Esophagus squamous epithelium (tissue), 5 donors: ENCODE data around the gene PLD2. TPM values are rescaled to one million over a fixed set of nuclear protein-coding genes. Genes with fewer than 3 reads are reported as not detected.

Source experiments
- DNase-seq: peaks from one replicate; lab custom pipeline; 2025; lab: John Stamatoyannopoulos, UW
- H3K27ac ChIP-seq, 4 donors: fragments of 200-600 bp; sonication (generic); one replicate each; pipeline ENCODE4 v1.5.1; 2016 to 2019; ENCODE audit warnings: mild to moderate bottlenecking in 1 of 4
- H3K27me3 ChIP-seq, 4 donors: fragments of 200-600 bp; sonication (generic); 1 replicate in 3 of 4; 2 replicates in 1 of 4; pipeline versions ENCODE4 v1.5.1 to v1.6.0; 2017 to 2021; ENCODE audit warnings: antibody characterized with exemption in 1 of 4
- H3K36me3 ChIP-seq, 3 donors: fragments of 200-600 bp; sonication (generic); one replicate each; pipeline ENCODE4 v1.5.1; 2016 to 2019
- H3K4me1 ChIP-seq, 3 donors: fragments of 200-600 bp; sonication (generic); one replicate each; pipeline ENCODE4 v1.5.1; 2017 to 2019
- H3K4me3 ChIP-seq, 4 donors: fragments of 200-600 bp; sonication (generic); 1 replicate in 3 of 4; 2 replicates in 1 of 4; pipeline ENCODE4 v1.5.1; 2016 to 2019; ENCODE audit warnings: mild to moderate bottlenecking in 2 of 4, moderate library complexity in 1 of 4
- H3K9me3 ChIP-seq, 3 donors: fragments of 200-600 bp; sonication (generic); one replicate each; pipeline ENCODE4 v1.5.1; 2016 to 2019
- CTCF ChIP-seq, 6 experiments: fragments of 450-650 bp in 4 of 6; fragments of 200-600 bp in 2 of 6; sonication (generic) in 2 of 6; IDR thresholded peaks; one replicate each; pipeline ENCODE4 v1.5.1; 2016 to 2019; ENCODE audit warnings: antibody characterized with exemption in 6 of 6, mild to moderate bottlenecking in 4 of 6, moderate library complexity in 4 of 6
- POLR2A ChIP-seq, 4 donors: fragments of 450-650 bp; IDR thresholded peaks; one replicate each; pipeline ENCODE4 v1.6.1; 2017; ENCODE audit warnings: antibody characterized with exemption in 4 of 4, mild to moderate bottlenecking in 4 of 4, moderate library complexity in 3 of 4
- WGBS, 2 donors: methylation state at CpG; one replicate each; pipeline ENCODE4 v1.1.5; 2018; 5-methylcytosine and 5-hydroxymethylcytosine counted together
- intact Hi-C: fragments of 100-400 bp; cut with DNase I; formaldehyde crosslinking; loops from one replicate; pipeline ENCODE4 v1.15.0; 2022
- total RNA-seq, 4 donors: library from RNA; depleted of rRNA; stranded (reverse); fragments of >200 nt; gene quantifications; one replicate each; pipeline ENCODE4 v1.1.0, GENCODE V29; 2016
- donor health status: DM: yes; HTN: yes; CAD: no.

The PLD2 gene
- total RNA-seq, 4 donors from 2014 or later: 38.7 to 114 (median 86.7) TPM

- Histone ChIP-seq H3K9me3 (no peaks in the 10 kb centered on the region), H3K4me3 (peak overlapping the region; percentile 51 to 65 (median 56)), H3K4me1 (peaks cover 29 to 100% (median 40%) of the 10 kb centered on the region in 3 donors), H3K36me3 (peaks cover 0 to 22% (median 0%) of the 10 kb centered on the region in 3 donors), H3K27ac (peak overlapping the region; percentile 83 to 93 (median 84)), H3K27me3 (no peaks in the 10 kb centered on the region)
- intact Hi-C loops: no loop called here
- DNase-seq: no peak
- 14 to 20% methylated on average over 5 of the region's 5 CpGs for WGBS, 2 donors
- TF ChIP-seq POLR2A (IDR thresholded peaks at IDR 0.05): peak in 2 of 4 donors; percentile 50 to 52
- no peak for TF ChIP-seq CTCF (IDR thresholded peaks at IDR 0.05)
These were observed 51.9 kb downstream of the PLD2 start for GRCh38 chr17:4858882-4859260.

- intact Hi-C loops: no loop called here
- no peak for DNase-seq
- Histone ChIP-seq H3K4me3 (peak overlapping the region; percentile 51 to 65 (median 56)), H3K27me3 (no peaks in the 10 kb centered on the region), H3K9me3 (no peaks in the 10 kb centered on the region), H3K4me1 (peaks cover 23 to 95% (median 37%) of the 10 kb centered on the region in 3 donors), H3K36me3 (peaks cover 0 to 27% (median 0%) of the 10 kb centered on the region in 3 donors), H3K27ac (peak overlapping the region; percentile 83 to 93 (median 86))
- 44 to 67% methylated on average over 30 to 32 of the region's 32 CpGs for WGBS, 2 donors
- TF ChIP-seq CTCF (IDR thresholded peaks at IDR 0.05): no peak
- no peak for TF ChIP-seq POLR2A (IDR thresholded peaks at IDR 0.05)
These were observed 53.1 kb downstream of the PLD2 start for GRCh38 chr17:4859816-4860625.

- intact Hi-C loops: no loop called here
- TF ChIP-seq POLR2A (IDR thresholded peaks at IDR 0.05): no peak
- TF ChIP-seq CTCF (IDR thresholded peaks at IDR 0.05): no peak
- no peak for DNase-seq
- Histone ChIP-seq H3K27me3 (no peaks in the 10 kb centered on the region), H3K27ac (peak overlapping the region; percentile 83 to 93 (median 86)), H3K9me3 (no peaks in the 10 kb centered on the region), H3K4me3 (peak overlapping the region; percentile 51 to 65 (median 56)), H3K36me3 (peaks cover 0 to 29% (median 0%) of the 10 kb centered on the region in 3 donors), H3K4me1 (peaks cover 23 to 89% (median 37%) of the 10 kb centered on the region in 3 donors)
- WGBS, 2 donors: 58 to 77% methylated on average over 9 of the region's 9 CpGs
These were observed 53.7 kb downstream of the PLD2 start for GRCh38 chr17:4860651-4861050.

- Histone ChIP-seq H3K27ac (peak overlapping the region; percentile 83 to 93 (median 86)), H3K27me3 (no peaks in the 10 kb centered on the region), H3K4me1 (peaks cover 23 to 89% (median 37%) of the 10 kb centered on the region in 3 donors), H3K36me3 (peaks cover 0 to 29% (median 0%) of the 10 kb centered on the region in 3 donors), H3K9me3 (no peaks in the 10 kb centered on the region), H3K4me3 (peak overlapping the region; percentile 51 to 65 (median 56))
- TF ChIP-seq CTCF (IDR thresholded peaks at IDR 0.05) (no peak), POLR2A (IDR thresholded peaks at IDR 0.05) (no peak)
- no peak for DNase-seq
- WGBS, 2 donors: 76 to 81% methylated on average over 15 to 16 of the region's 16 CpGs
- intact Hi-C loops: no loop called here
These were observed 54.1 kb downstream of the PLD2 start for GRCh38 chr17:4861052-4861451.

- peaks cover 0 to 24% (median 0%) of the 10 kb centered on the region in 3 donors for H3K36me3 ChIP-seq
- H3K4me3 ChIP-seq: no peak overlapping the region
- H3K4me1 ChIP-seq: peaks cover 21 to 80% (median 28%) of the 10 kb centered on the region in 3 donors
- H3K27me3 ChIP-seq: no peaks in the 10 kb centered on the region
- DNase-seq: no peak
- TF ChIP-seq POLR2A (IDR thresholded peaks at IDR 0.05): no peak
- no peak for TF ChIP-seq CTCF (IDR thresholded peaks at IDR 0.05)
- WGBS, 2 donors: 72 to 89% methylated on average over 4 of the region's 4 CpGs
- no peaks in the 10 kb centered on the region for H3K9me3 ChIP-seq
- intact Hi-C loops: no loop called here
- peak overlapping the region in 2 of 4 donors; percentile 8 to 39 for H3K27ac ChIP-seq
These were observed 55.8 kb downstream of the PLD2 start for GRCh38 chr17:4862720-4863119.
